GM23338 (cell line): ENCODE measurements around the gene TENT5A. TPM values are rescaled to one million over a fixed set of nuclear protein-coding genes. Genes with fewer than 3 reads are reported as not detected.

Source experiments
- ATAC-seq: fragments of 200-7000 bp; cut with Tn5 transposase; 3 replicates; pipeline ENCODE4 v1.9.1; 2020
- DNase-seq: peaks from one replicate; pipeline ENCODE4 v3.0.0-alpha.2; 2015; ENCODE audit warnings: low spot score
- H2AFZ ChIP-seq: fragments of 200-600 bp; sonication (generic); 2 replicates; pipeline ENCODE4 v1.8.0; 2016; ENCODE audit warnings: antibody characterized with exemption, mild to moderate bottlenecking, moderate library complexity
- H3F3A ChIP-seq: fragments of 200-600 bp; sonication (generic); replicated peaks from 2 replicates; pipeline ENCODE4 v1.8.0; 2017; ENCODE audit warnings: antibody characterized with exemption, mixed run types, low read depth
- H3K27ac ChIP-seq: fragments of 200-600 bp; sonication (generic); 2 replicates; pipeline ENCODE4 v1.6.1; 2016; ENCODE audit warnings: low read depth
- H3K27me3 ChIP-seq: fragments of 200-600 bp; sonication (generic); 2 replicates; pipeline ENCODE4 v1.8.0; 2016; ENCODE audit warnings: mild to moderate bottlenecking, mixed run types, moderate library complexity; ENCODE audit not compliant: insufficient read depth
- H3K36me3 ChIP-seq: fragments of 200-600 bp; sonication (generic); 2 replicates; pipeline ENCODE4 v1.8.0; 2016; ENCODE audit warnings: mild to moderate bottlenecking; ENCODE audit not compliant: insufficient read depth
- H3K4me1 ChIP-seq: fragments of 200-600 bp; sonication (generic); 2 replicates; pipeline ENCODE4 v1.8.0; 2016; ENCODE audit warnings: mild to moderate bottlenecking, moderate library complexity; ENCODE audit not compliant: insufficient read depth
- H3K4me2 ChIP-seq: fragments of 200-600 bp; sonication (generic); 2 replicates; pipeline ENCODE4 v1.7.1; 2017; ENCODE audit warnings: mixed run types
- H3K4me3 ChIP-seq: fragments of 200-600 bp; sonication (generic); 2 replicates; pipeline ENCODE4 v1.6.1; 2016; ENCODE audit warnings: mixed run types
- H3K79me2 ChIP-seq: fragments of 200-600 bp; sonication (generic); replicated peaks from 2 replicates; pipeline ENCODE4 v1.8.0; 2017; ENCODE audit warnings: mild to moderate bottlenecking; ENCODE audit not compliant: insufficient read depth
- H3K9me2 ChIP-seq: fragments of 200-600 bp; sonication (generic); 2 replicates; pipeline ENCODE4 v1.8.0; 2017; ENCODE audit not compliant: insufficient read depth
- H4K20me1 ChIP-seq: fragments of 200-600 bp; sonication (generic); replicated peaks from 2 replicates; pipeline ENCODE4 v1.8.0; 2017; ENCODE audit warnings: mild to moderate bottlenecking; ENCODE audit not compliant: insufficient read depth
- H3K27ac Mint-ChIP-seq: 2 replicates; pipeline ENCODE4 v1.8.0; 2020; ENCODE audit warnings: inconsistent platforms, mild to moderate bottlenecking, moderate library complexity, mixed read lengths
- H3K27me3 Mint-ChIP-seq: 3 replicates; pipeline ENCODE4 v1.8.0; 2022; ENCODE audit warnings: low read depth, mild to moderate bottlenecking, moderate library complexity, mixed read lengths, inconsistent platforms; ENCODE audit not compliant: insufficient read depth, poor library complexity
- H3K36me3 Mint-ChIP-seq: 3 replicates; pipeline ENCODE4 v1.8.0; 2021; ENCODE audit warnings: low read depth, mild to moderate bottlenecking, inconsistent platforms, moderate library complexity, mixed read lengths
- H3K4me1 Mint-ChIP-seq: 3 replicates; pipeline ENCODE4 v1.8.0; 2020; ENCODE audit warnings: mild to moderate bottlenecking, inconsistent platforms, mixed read lengths
- H3K4me3 Mint-ChIP-seq: 3 replicates; pipeline ENCODE4 v1.8.0; 2021; ENCODE audit warnings: moderate library complexity, mild to moderate bottlenecking, inconsistent platforms, mixed read lengths
- H3K9me3 Mint-ChIP-seq: 3 replicates; pipeline ENCODE4 v1.8.0; 2020; ENCODE audit warnings: moderate library complexity, mild to moderate bottlenecking, inconsistent platforms, mixed read lengths
- CREB1 ChIP-seq: fragments of 250-450 bp; sonication (Bioruptor Pico); IDR thresholded peaks from 2 replicates; pipeline ENCODE4 v1.5.0; 2020; ENCODE audit warnings: low read depth, mild to moderate bottlenecking, moderate library complexity
- CTCF ChIP-seq, 2 experiments: fragments of 200-600 bp in 1 of 2; sonication (generic) in 1 of 2; conservative IDR thresholded peaks; 2 replicates each; pipeline versions ENCODE4 v1.5.1 to v1.6.1; 2016 to 2017; ENCODE audit warnings: antibody characterized with exemption in 2 of 2, low read depth in 2 of 2, mild to moderate bottlenecking in 2 of 2, moderate library complexity in 1 of 2
- ETS1 ChIP-seq: IDR thresholded peaks from 2 replicates; pipeline ENCODE4 v1.6.1; 2016; ENCODE audit warnings: antibody characterized with exemption
- EZH2 ChIP-seq: fragments of 200-600 bp; sonication (generic); IDR thresholded peaks from one replicate; pipeline ENCODE4 v1.8.0; 2017; ENCODE audit warnings: antibody characterized with exemption, mild to moderate bottlenecking, low read depth; ENCODE audit not compliant: unreplicated experiment
- EZH2phosphoT487 ChIP-seq: fragments of 200-600 bp; sonication (generic); IDR thresholded peaks from one replicate; pipeline ENCODE4 v1.8.1; 2018; ENCODE audit warnings: antibody characterized with exemption; ENCODE audit not compliant: unreplicated experiment
- JUNB ChIP-seq: IDR thresholded peaks from one replicate; pipeline ENCODE4 v1.6.1; 2016; ENCODE audit warnings: antibody characterized with exemption; ENCODE audit not compliant: unreplicated experiment
- NANOG ChIP-seq: IDR thresholded peaks from 2 replicates; pipeline ENCODE4 v1.6.1; 2016; ENCODE audit warnings: antibody characterized with exemption, borderline replicate concordance
- POLR2AphosphoS5 ChIP-seq: IDR thresholded peaks from 2 replicates; pipeline ENCODE4 v1.6.1; 2016; ENCODE audit warnings: antibody characterized with exemption, low read depth
- REST ChIP-seq: IDR thresholded peaks from one replicate; pipeline ENCODE4 v1.6.1; 2018; ENCODE audit warnings: antibody characterized with exemption; ENCODE audit not compliant: unreplicated experiment
- STAT1 ChIP-seq: IDR thresholded peaks from one replicate; pipeline ENCODE4 v1.6.1; 2016; ENCODE audit warnings: antibody characterized with exemption; ENCODE audit not compliant: unreplicated experiment
- ZNF114 ChIP-seq: fragments of 250-450 bp; sonication (Bioruptor Pico); IDR thresholded peaks from 2 replicates; pipeline ENCODE4 v1.5.0; 2020; ENCODE audit warnings: mild to moderate bottlenecking, moderate library complexity
- long read RNA-seq: library from polyadenylated mRNA; unstranded; transcript quantifications from one replicate; pipeline ENCODE4 v2.0.0, GENCODE V29; 2020; ENCODE audit not compliant: unreplicated experiment
- polyA plus RNA-seq: library from polyadenylated mRNA; unstranded; fragments of >200 nt; fragmentation: Nextera tagmentation; extraction: Ambion mirVana; gene quantifications from 2 replicates; pipeline ENCODE4 v1.2.1, GENCODE V29; 2016
- total RNA-seq: library from RNA; depleted of rRNA; stranded (reverse); fragments of >200 nt; shearing (Covaris generic); gene quantifications from 2 replicates; pipeline ENCODE4 v1.2.3, GENCODE V29; 2014; rRNA removed

The TENT5A gene
- total RNA-seq (4.7 and 5.5 TPM in 2 replicates), polyA plus RNA-seq (3.8 and 4.4 TPM in 2 replicates)
- long read RNA-seq, full-length matches to known transcripts = 5 of 7 reads
- long read RNA-seq, partial matches to known transcripts = 1 of 7 reads
- long read RNA-seq, other reads (novel, unspliced or antisense) = 1 of 7 reads

GRCh38 chr6:81752084-81752920 lies at the start of gene TENT5A:
Gene TENT5A, minus strand, starts transcription at chr6:81752681. Its CDS starts 540 bp downstream, at chr6:81752141.
- peaks cover 7% of the 10 kb centered on the region for H3K4me1 ChIP-seq
- peaks cover 23% of the 10 kb centered on the region for H3K27me3 Mint-ChIP-seq
- 0 out of 2 replicates have a peak within 1 kb of the TSS, but pooled peaks have one; percentile 55 for H3K27ac ChIP-seq
- H2AFZ ChIP-seq = peak within 1 kb of the TSS; percentile 100
- peak within 1 kb of the TSS; percentile 93 for H3K4me2 ChIP-seq
- no peak within 1 kb of the TSS for H3K27ac Mint-ChIP-seq
- no peaks in the 10 kb centered on the region; the same call in 1 of the 2 replicates for H3K79me2 ChIP-seq
- H3F3A ChIP-seq = no peaks in the 10 kb centered on the region
- 0 out of 2 replicates have a peak, but pooled peaks cover 6% of the 10 kb centered on the region for H4K20me1 ChIP-seq
- no peaks in the 10 kb centered on the region for H3K36me3 ChIP-seq
- TF ChIP-seq EZH2phosphoT487 (no peak), POLR2AphosphoS5 (peak; percentile 56), CTCF (conservative IDR thresholded peaks at IDR 0.05; ENCODE audit: low read depth in 2 of 2) (peak; percentile 10 to 15; a peak in 2 of 4 replicates)
- ATAC-seq (peak; percentile 84), DNase-seq (peak; percentile 91)
- H3K4me1 Mint-ChIP-seq = peaks cover 23% of the 10 kb centered on the region
- peaks cover 10% of the 10 kb centered on the region; the same call in 2 of the 3 replicates for H3K36me3 Mint-ChIP-seq
- peak within 1 kb of the TSS; percentile 95 for H3K4me3 ChIP-seq
- peaks cover 3% of the 10 kb centered on the region; the same call in 1 of the 3 replicates for H3K9me3 Mint-ChIP-seq
- H3K9me2 ChIP-seq = no peaks in the 10 kb centered on the region
- H3K27me3 ChIP-seq = peaks cover 46% of the 10 kb centered on the region
- peak within 1 kb of the TSS; percentile 88 for H3K4me3 Mint-ChIP-seq

DNA sequence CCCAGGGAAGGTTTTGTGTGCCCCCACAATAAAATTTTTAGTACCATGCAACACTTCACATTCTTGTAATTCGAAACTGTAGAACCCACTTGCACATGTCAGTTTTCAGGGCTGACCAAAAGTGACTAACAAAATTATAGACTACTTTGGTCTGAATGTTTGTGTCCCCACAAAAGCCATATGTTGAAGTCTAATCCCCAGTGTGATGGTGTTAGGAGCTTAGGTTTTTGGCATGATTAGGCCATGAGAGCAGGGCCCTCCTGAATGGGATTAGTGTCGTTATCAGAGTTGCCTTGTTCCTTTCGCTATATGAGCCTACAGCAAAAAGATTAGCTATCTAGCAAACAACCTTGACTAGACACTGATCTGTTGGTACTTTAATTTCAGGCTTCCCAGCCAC lies 49.0 kb upstream of the TENT5A start:
- Mint-ChIP-seq H3K27ac (no peak overlapping the region), H3K4me1 (peaks cover 9% of the 10 kb centered on the region; the same call in 2 of the 3 replicates)
- no peak for DNase-seq
- TF ChIP-seq REST (no peak), JUNB (no peak), NANOG (no peak), STAT1 (no peak), CREB1 (CRISPR knock-in tag) (no peak), EZH2 (no peak), CTCF (conservative IDR thresholded peaks at IDR 0.05; ENCODE audit: low read depth in 2 of 2) (no peak), EZH2phosphoT487 (no peak), POLR2AphosphoS5 (no peak), ZNF114 (CRISPR knock-in tag) (no peak), ETS1 (no peak)

More for the DNA sequence above, 49.0 kb upstream of the TENT5A start:
- Mint-ChIP-seq H3K27me3 (no peaks in the 10 kb centered on the region), H3K36me3 (no peaks in the 10 kb centered on the region), H3K9me3 (no peaks in the 10 kb centered on the region), H3K4me3 (no peak overlapping the region)
- Histone ChIP-seq H3K79me2 (no peaks in the 10 kb centered on the region), H3K9me2 (0 out of 2 replicates have a peak, but pooled peaks cover 4% of the 10 kb centered on the region), H3K4me1 (peaks cover 8% of the 10 kb centered on the region; the same call in 1 of the 2 replicates), H3K36me3 (no peaks in the 10 kb centered on the region), H3K27ac (no peak overlapping the region), H3K27me3 (no peaks in the 10 kb centered on the region), H2AFZ (peak overlapping the region; percentile 63; the same call in 1 of the 2 replicates), H3K4me2 (no peak overlapping the region), H3K4me3 (no peak overlapping the region), H4K20me1 (no peaks in the 10 kb centered on the region), H3F3A (no peaks in the 10 kb centered on the region)
- no peak for ATAC-seq
